GM12872 (cell line): ENCODE data around the gene ASAP2.

Source experiments
- TF ChIP-seq, protein P1 (sequence below): IDR thresholded peaks from 3 replicates; pipeline ENCODE4 v1.5.1; 2011; ENCODE audit warnings: low read depth, mild to moderate bottlenecking, low read length, moderate library complexity; ENCODE audit not compliant: insufficient read depth

ASAP2 gene

GRCh38 chr2:9188823-9189222, 17.8 kb upstream of the ASAP2 start:
- TF ChIP-seq, protein P1, sequence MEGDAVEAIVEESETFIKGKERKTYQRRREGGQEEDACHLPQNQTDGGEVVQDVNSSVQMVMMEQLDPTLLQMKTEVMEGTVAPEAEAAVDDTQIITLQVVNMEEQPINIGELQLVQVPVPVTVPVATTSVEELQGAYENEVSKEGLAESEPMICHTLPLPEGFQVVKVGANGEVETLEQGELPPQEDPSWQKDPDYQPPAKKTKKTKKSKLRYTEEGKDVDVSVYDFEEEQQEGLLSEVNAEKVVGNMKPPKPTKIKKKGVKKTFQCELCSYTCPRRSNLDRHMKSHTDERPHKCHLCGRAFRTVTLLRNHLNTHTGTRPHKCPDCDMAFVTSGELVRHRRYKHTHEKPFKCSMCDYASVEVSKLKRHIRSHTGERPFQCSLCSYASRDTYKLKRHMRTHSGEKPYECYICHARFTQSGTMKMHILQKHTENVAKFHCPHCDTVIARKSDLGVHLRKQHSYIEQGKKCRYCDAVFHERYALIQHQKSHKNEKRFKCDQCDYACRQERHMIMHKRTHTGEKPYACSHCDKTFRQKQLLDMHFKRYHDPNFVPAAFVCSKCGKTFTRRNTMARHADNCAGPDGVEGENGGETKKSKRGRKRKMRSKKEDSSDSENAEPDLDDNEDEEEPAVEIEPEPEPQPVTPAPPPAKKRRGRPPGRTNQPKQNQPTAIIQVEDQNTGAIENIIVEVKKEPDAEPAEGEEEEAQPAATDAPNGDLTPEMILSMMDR = no peak

GRCh38 chr2:9189901-9190300, 16.7 kb upstream of the ASAP2 start:
- TF ChIP-seq, protein P1 = no peak

DNA sequence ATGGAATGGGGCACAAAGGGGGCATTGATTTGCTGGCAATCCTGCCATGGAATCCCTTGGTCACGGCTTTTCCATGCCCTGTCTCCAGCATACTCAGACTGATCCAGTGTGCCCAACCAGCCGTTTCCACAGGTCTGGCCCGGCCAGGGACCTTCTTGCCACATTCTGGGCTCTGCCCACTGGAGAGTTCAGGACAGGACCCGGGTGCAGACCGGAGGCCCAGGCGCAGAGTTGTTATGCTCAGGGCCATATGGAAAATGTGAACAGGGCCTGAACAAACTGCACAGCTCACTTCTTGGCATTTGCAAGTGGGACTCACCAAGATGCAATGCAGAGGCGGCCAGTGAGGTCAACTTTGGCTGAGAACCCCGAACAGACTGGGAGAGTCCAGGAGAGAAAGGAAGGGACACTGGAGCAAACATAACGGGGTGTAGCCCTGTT, 15.6 kb upstream of the ASAP2 start:
- TF ChIP-seq, protein P1 = no peak

DNA sequence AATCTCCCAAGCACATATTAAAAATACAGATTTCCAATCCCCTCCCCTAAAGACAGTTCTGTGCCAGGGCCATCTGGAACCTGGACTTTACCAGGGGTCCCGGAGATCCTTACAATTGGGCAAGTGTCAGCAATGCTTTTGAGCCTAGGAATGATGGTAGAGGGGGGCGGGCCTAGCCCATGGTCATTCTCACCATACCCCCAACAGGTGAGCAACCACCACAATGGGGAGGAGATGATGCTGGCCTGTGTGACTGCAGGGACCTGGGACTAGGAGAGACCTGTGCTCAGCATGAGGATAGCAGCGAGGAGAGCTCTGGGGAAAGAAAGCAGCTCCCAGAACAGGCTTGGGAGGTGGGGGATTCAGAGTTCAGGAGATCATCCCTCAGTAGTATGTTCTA, 13.9 kb upstream of the ASAP2 start:
- TF ChIP-seq, protein P1 = no peak

DNA sequence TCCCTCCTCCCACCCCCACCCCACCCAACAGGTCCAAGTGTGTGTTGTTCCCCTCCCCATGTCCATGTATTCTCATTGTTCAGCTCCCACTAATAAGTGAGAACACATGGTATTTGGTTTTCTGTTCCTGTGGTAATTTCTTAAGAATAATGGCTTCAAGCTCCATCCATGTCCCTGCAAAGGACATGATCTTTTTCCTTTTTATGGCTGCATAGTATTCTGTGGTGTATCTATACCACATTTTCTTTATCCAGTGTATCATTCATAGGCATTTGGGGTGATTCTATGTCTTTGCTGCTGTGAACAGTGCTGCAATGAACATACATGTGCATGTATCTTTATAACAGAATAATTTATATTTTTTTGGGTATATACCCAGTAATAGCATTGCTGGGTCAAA, 12.3 kb upstream of the ASAP2 start:
- TF ChIP-seq, protein P1 = no peak

DNA sequence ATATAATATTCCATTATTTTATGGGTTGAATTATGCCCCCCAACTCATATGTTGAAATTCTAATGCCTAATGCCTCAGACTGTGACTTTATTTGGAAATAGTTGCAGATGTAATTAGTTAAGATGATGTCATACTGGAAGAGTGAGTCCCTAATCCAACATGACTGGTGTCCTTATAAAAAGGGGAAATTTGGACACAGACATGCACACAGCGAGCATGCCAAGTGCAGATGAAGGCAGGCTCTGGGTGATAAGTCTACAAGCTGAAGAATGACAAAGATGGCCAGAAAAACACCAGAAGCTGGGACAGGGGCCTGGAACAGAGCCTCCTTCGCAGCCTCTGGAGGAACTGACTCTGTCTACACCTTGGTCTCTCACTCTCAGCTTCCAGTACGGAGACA, 10.0 kb upstream of the ASAP2 start:
- TF ChIP-seq, protein P1 = no peak

- TF ChIP-seq, protein P1 = no peak
These were observed 8.7 kb upstream of the ASAP2 start for GRCh38 chr2:9197916-9198315.
